ENCODE results near the gene ANKZF1. TPM values are rescaled to one million over a fixed set of nuclear protein-coding genes. Genes with fewer than 3 reads are reported as not detected.

The ANKZF1 gene
- total RNA-seq, 4 donors from 2014 or later, result 13.5 to 77.4 (median 22.7) TPM

DNA sequence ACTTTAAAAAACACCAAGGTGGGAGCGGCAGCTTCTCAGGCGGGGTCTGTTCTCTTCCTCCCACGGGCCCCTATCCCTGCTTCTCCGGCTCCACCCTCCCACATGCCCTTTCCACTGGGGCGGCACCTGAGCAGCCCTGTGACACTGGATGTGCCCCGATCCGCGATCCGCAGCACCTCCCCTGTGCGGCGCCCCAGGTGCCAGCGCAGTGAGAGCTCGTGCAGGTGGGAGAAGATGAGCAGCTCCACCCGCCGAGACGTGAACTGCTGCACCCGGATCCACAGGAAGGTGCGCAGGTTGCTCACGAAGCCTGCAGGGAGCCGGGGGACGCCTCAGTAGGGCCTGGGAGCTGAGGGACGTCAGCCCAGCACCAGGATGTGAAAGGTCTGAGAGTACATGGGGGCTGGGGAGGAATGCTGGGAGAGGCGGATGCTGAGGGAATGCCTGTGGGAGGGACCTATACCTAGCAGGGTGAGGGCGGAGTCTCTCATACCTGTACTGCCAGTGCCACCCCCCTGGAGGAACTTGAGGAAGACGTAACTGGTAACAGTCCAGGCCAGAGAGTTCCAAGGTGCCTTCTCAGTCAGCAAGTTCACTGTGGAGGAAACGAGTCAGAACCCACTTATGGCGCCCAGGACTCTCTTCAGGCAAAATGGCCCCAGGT is 13.6 kb upstream of the ANKZF1 start:
- ATAC-seq (ENCODE audit: low FRiP score) (no peak), DNase-seq (ENCODE audit: low spot score) (no peak)
- TF ChIP-seq, protein P1, sequence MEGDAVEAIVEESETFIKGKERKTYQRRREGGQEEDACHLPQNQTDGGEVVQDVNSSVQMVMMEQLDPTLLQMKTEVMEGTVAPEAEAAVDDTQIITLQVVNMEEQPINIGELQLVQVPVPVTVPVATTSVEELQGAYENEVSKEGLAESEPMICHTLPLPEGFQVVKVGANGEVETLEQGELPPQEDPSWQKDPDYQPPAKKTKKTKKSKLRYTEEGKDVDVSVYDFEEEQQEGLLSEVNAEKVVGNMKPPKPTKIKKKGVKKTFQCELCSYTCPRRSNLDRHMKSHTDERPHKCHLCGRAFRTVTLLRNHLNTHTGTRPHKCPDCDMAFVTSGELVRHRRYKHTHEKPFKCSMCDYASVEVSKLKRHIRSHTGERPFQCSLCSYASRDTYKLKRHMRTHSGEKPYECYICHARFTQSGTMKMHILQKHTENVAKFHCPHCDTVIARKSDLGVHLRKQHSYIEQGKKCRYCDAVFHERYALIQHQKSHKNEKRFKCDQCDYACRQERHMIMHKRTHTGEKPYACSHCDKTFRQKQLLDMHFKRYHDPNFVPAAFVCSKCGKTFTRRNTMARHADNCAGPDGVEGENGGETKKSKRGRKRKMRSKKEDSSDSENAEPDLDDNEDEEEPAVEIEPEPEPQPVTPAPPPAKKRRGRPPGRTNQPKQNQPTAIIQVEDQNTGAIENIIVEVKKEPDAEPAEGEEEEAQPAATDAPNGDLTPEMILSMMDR (IDR thresholded peaks at IDR 0.05), result no peak

DNA sequence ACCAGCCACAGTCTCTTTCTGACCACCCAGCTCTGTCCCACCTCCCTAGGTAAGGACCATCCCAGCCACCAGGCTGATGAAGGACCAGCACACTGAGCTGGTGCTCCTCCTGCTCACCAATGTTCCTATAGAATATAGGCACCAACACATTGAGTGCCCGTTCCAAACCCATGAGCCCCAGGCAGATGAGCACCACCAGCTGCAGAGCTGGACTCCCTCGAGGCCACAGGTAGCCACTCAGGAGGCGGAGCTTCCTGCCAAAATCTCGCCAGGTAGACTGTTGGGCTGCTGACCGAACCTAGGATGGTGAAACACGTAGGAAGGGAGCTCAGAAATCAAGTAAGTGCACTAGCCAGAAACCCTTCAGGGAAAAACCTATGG is 13.1 kb upstream of the ANKZF1 start:
- ATAC-seq (ENCODE audit: low FRiP score) (no peak), DNase-seq (ENCODE audit: low spot score) (no peak)
- TF ChIP-seq, protein P1 (IDR thresholded peaks at IDR 0.05), result no peak

DNA sequence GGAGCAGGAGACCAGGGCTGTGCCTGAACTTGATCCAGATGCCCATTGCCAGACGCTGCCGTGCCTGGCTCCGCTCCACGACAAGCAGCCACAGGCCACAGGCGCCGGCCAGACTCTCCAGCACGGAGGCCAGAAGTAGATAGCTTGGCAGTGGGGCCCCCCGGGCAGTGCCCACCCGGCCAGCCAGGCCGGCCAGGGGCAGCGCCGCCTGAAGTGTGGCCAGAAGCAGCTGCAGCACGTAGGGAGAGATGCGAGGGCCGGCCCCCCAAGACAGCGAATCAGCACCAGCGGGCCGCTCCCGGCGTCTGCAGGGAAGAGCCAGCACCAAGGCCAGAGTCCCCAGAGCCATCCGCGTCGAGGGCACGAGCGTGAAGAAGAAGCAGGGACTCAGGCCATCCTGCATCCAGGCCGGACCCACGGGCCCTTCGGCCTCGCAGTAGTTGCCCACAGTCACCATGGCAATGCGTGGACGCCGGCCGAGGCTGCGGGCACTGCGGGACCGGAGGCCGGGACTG is 11.3 kb upstream of the ANKZF1 start:
- DNase-seq (ENCODE audit: low spot score), result no peak
- ATAC-seq (ENCODE audit: low FRiP score), result peak; percentile 61
- TF ChIP-seq, protein P1 (IDR thresholded peaks at IDR 0.05), result no peak

DNA sequence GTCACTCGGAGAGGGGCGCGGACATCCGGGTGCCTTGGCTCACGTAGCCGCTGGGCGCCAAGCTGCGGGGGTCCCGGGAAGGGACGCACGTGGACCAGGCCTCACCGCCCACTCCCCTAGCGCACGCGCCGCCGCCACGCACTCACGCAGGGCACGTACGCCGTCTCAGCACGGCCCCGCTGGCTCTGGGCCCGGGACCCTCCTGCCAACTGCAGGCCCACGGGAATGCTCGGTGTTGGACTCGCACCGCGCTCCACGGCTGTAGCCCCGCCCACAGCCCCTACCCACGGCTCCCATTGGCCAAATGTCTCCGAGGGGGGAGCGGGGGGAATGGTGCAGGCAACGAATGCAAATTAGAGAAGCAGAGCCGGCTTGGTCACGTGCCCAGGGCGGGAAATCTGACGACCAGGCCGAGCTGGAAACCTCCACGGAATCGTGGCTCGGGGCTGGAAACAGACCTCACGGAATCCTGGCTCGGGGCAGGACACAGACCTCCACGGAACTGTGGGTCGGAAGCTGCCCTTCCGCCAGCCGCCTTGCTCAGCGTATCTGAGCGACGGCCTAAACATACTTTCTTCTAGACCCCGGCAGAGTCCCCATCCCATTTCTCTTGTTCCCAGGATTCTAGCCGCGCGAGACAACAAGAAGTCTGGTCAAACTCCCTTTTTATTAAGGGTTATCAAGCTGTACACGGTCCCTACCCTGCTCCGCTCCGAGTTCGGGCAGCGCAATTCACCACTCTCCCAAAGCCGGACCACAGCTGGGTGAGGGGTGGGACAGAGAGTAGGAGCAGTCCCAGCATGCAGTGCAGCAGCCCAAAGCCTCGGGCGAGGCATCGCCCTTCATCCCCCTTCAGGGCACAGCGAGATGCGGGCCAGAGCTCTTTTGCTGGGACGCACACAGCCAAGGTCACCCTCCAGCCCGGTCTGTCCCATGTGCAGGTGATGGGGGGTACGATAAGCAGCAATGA is 10.6 kb upstream of the ANKZF1 start, which contains the start of gene ABCB6:
ABCB6 (minus strand) TSS at position 227 of the 970 bp plus-strand sequence. CDS start 285 bp downstream, outside the sequence.
- TF ChIP-seq, protein P1 (IDR thresholded peaks at IDR 0.05), result no peak
- peak; percentile 89 for ATAC-seq (ENCODE audit: low FRiP score)

DNA sequence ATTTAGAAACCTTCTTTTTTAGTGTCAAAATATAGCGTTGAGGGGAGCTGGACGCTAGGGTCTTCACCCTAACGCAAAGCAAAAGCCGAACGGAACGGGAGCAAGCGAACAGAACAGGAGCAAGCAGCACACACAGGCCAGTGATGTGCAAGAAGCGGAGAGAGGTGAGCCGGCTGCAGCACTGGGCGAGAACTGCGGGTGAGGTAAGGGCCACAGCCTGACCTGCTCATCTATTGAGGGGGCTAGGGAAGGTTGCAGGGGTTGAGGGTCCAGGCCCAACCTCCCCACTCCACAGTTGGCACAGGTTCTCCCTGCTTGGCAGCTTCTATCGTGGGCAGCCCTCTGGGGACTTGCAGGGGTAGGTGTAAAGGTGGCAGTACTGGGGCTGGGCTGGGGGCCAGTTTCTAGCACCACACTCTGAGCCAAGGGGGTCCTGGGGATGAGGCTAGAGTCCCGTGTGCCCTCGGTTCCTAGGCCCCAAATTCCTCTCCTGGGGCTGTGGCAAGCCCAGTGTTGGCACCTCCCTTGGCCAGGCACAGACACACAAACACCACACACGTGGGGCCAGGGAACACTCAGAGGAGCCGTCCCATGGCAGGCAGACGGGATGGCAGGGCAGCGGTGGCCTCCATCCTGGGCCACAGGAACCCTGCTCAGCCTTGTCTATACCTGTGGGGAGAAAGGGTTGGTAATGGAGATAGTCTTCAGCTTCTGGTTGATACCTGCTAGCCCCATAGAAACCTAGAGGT is 9.6 kb upstream of the ANKZF1 start:
- TF ChIP-seq, protein P1 (IDR thresholded peaks at IDR 0.05), result no peak
- ATAC-seq (ENCODE audit: low FRiP score) (no peak), DNase-seq (ENCODE audit: low spot score) (no peak)

More for the DNA sequence above, 10.6 kb upstream of the ANKZF1 start, which contains the start of gene ABCB6:
- DNase-seq (ENCODE audit: low spot score), result peak; percentile 91

DNA sequence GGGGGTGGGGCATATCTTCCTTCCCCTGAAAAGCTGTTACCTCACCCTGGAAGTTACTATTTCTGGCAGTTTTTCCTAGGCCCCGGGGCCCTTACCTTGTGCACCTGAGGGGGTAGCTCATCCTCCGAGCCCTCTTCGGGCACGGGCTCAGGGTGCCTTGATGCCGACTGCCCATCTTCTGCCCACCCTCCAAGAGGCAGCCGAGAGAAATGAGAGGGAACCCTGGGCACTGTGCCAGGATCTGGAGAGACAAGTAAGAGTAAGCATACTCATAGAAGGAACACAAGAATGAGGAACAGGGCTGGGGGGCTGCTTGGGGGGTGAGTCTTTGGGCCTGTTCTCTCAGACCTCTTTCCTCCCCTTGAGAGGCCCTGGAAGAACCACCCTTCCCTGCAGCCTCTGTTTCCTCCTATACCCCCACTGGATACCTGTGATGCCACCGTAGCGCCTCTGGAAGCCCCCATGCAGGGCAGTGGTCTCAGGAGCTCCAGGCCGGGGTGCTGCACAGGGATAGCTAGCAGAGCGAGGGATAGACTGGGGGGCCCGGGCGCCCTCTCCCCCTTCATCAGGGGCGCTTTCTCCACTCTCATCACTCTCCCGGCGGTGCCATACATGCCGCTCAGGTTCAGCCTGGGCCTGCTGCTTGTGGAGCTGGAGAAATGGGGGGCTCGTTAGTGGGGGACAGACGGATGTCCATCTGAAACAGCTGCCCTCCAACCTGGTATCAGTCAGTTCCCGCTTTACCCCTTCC is 8.8 kb upstream of the ANKZF1 start:
- ATAC-seq (ENCODE audit: low FRiP score), result no peak
- no peak for DNase-seq (ENCODE audit: low spot score)
- TF ChIP-seq, protein P1 (IDR thresholded peaks at IDR 0.05), result no peak
